Measurements from ENCODE around the gene CCNY. TPM values are rescaled to one million over a fixed set of nuclear protein-coding genes. Genes with fewer than 3 reads are reported as not detected.

CCNY gene
- total and polyA plus RNA-seq, 2 of the 4 experiments (the other 2 are of a cell fraction) = 38.0 to 131 TPM

DNA sequence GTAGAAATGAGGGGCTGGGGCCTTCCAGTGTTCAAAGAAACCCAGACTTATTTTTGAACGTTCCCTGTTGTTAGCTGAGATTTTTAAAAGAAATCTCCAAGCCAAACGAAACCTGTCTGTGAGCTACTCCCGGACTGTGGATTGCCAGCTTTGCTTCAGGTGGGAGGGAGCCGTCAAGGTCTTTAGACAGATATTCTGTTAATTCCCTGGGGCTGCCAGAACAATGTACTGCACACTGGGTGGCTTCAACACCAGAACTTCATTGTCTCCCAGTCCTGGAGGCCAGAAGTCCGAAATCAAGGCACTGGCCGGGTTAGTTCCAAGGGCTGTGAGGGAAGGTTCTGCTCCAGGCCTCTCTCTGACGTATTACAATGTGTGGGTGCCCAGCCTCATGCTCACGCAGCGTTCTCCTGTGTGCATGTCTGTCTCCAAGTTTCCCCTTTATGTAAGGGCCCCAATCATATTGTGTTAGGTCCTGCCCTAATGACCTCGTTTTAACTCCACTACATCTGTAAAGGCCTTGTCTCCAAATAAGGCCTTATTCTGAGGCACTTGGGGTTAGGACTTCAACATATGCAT, 208.9 kb downstream of the CCNY start:
- no peak overlapping the region for H2BK20ac ChIP-seq (ENCODE audit: low read depth, low read length)
- H3K23ac ChIP-seq (ENCODE audit: low read depth, low read length) = no peak overlapping the region
- in situ Hi-C loops (cut with MboI; ENCODE audit: low sequenced_read_pairs) = no loop called here
- H2BK15ac ChIP-seq (ENCODE audit: low read depth, low read length) = no peak overlapping the region
- no TSS peak for BruUV-seq (replicated peaks)
- dilution Hi-C loops (cut with HindIII; ENCODE audit: low sequenced_read_pairs, unreplicated experiment) = no loop called here
- peaks cover 7% of the 10 kb centered on the region for H3K4me1 ChIP-seq (ENCODE audit: control insufficient read depth, insufficient read depth, low read length)
- H3K56ac ChIP-seq (ENCODE audit: extremely low read depth, insufficient read depth, low read length) = no peak overlapping the region; the same call in 1 of the 2 replicates
- no peak overlapping the region for H4K8ac ChIP-seq (ENCODE audit: low read depth in 2 of 2, low read length in 2 of 2)
- no peak overlapping the region for H2AFZ ChIP-seq (replicated peaks; ENCODE audit: low read length, poor library complexity)
- intact Hi-C loops (cut with micrococcal nuclease) = loop anchor here (5.0 kb wide), 1 partner anchor 208 kb away; the partner anchor contains the start of gene CCNY
- no peak overlapping the region for H3K27ac ChIP-seq (ENCODE audit: insufficient read depth, low read length)
- no peak overlapping the region for H3K9ac ChIP-seq (ENCODE audit: low read depth, low read length)
- WGBS, 2 experiments (ENCODE audit: extremely low coverage in 2 of 2, insufficient read length in 1 of 2) = 100% methylated on average over 3 of the region's 10 CpGs; no CpG with 5 or more reads in 1 of the 2 experiments
- H4K91ac ChIP-seq (ENCODE audit: insufficient read depth, low read depth, low read length) = no peak overlapping the region
- peaks cover 19% of the 10 kb centered on the region for H3K36me3 ChIP-seq (ENCODE audit: control insufficient read depth, insufficient read depth, low read length)
- no peak overlapping the region for H3K14ac ChIP-seq (replicated peaks; ENCODE audit: low read depth, low read length)
- no peak overlapping the region for H3K4me2 ChIP-seq (ENCODE audit: low read depth, low read length)
- DNase-seq (no peak), ATAC-seq (ENCODE audit: low read depth) (no peak)
- peaks cover 9% of the 10 kb centered on the region; the same call in 1 of the 2 replicates for H4K20me1 ChIP-seq (ENCODE audit: insufficient read depth, low read length)
- no peak overlapping the region for H4K5ac ChIP-seq (ENCODE audit: low read depth, low read length)
- POLR2A ChIA-PET (ENCODE audit: unreplicated experiment) = no interaction called here
- CTCF ChIA-PET = no interaction called here
- no peak overlapping the region for H3K4ac ChIP-seq (ENCODE audit: low read depth, low read length)
- no peak overlapping the region for H2BK5ac ChIP-seq (ENCODE audit: low read depth, low read length, poor library complexity, severe bottlenecking)
- H3K9me1 ChIP-seq (ENCODE audit: insufficient read depth, low read length) = peaks cover 24% of the 10 kb centered on the region
- H3K18ac ChIP-seq (ENCODE audit: low read depth, low read length) = no peak overlapping the region
- H3K4me3 ChIP-seq (ENCODE audit: insufficient read depth, low read depth, low read length) = no peak overlapping the region
- H3K27me3 ChIP-seq (ENCODE audit: control insufficient read depth, insufficient read depth, low read length) = no peaks in the 10 kb centered on the region
- H3K9me3 ChIP-seq (ENCODE audit: control insufficient read depth, insufficient read depth, low read length) = no peaks in the 10 kb centered on the region
- peaks cover 11 to 57% of the 10 kb centered on the region in 2 experiments for H3K79me1 ChIP-seq (ENCODE audit: low read depth in 1 of 2, low read length in 2 of 2)
- no peak for TF ChIP-seq ELK1 (IDR thresholded peaks at IDR 0.05; ENCODE audit: borderline replicate concordance, low read depth, low read length)
- no peak for TF ChIP-seq MAFK (IDR thresholded peaks at IDR 0.05; ENCODE audit: low read depth, low read length)
- no peak for TF ChIP-seq MAZ (IDR thresholded peaks at IDR 0.05; ENCODE audit: borderline replicate concordance, low read depth, low read length)
- no peak for TF ChIP-seq CEBPB (IDR thresholded peaks at IDR 0.05; ENCODE audit: low read depth, low read length)
- no peak for TF ChIP-seq BHLHE40 (IDR thresholded peaks at IDR 0.05; ENCODE audit: low read depth, low read length)
- TF ChIP-seq, protein P1, sequence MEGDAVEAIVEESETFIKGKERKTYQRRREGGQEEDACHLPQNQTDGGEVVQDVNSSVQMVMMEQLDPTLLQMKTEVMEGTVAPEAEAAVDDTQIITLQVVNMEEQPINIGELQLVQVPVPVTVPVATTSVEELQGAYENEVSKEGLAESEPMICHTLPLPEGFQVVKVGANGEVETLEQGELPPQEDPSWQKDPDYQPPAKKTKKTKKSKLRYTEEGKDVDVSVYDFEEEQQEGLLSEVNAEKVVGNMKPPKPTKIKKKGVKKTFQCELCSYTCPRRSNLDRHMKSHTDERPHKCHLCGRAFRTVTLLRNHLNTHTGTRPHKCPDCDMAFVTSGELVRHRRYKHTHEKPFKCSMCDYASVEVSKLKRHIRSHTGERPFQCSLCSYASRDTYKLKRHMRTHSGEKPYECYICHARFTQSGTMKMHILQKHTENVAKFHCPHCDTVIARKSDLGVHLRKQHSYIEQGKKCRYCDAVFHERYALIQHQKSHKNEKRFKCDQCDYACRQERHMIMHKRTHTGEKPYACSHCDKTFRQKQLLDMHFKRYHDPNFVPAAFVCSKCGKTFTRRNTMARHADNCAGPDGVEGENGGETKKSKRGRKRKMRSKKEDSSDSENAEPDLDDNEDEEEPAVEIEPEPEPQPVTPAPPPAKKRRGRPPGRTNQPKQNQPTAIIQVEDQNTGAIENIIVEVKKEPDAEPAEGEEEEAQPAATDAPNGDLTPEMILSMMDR (conservative IDR thresholded peaks at IDR 0.05; ENCODE audit: low read depth, low read length) = no peak
- TF ChIP-seq CHD1 (IDR thresholded peaks at IDR 0.05; ENCODE audit: low read depth, low read length) = no peak
- no peak for TF ChIP-seq NFE2L2 (IDR thresholded peaks at IDR 0.05; ENCODE audit: low read depth, low read length)
- peak overlapping the region; percentile 3; the same call in 1 of the 2 replicates for H2AK5ac ChIP-seq (ENCODE audit: low read depth, low read length)
- no peak overlapping the region for H2BK120ac ChIP-seq (ENCODE audit: low read depth, low read length)
- no peak overlapping the region for H2AK9ac ChIP-seq (replicated peaks; ENCODE audit: low read depth, low read length, poor library complexity)
